GM12874 (cell line): ENCODE results near the gene PTGDR2.

Experiments used
- TF ChIP-seq, protein P1 (sequence below): IDR thresholded peaks from 2 replicates; pipeline ENCODE4 v1.5.1; 2011; ENCODE audit warnings: low read depth, mild to moderate bottlenecking, control low read depth, low read length, moderate library complexity; ENCODE audit not compliant: insufficient read depth

The PTGDR2 gene

DNA sequence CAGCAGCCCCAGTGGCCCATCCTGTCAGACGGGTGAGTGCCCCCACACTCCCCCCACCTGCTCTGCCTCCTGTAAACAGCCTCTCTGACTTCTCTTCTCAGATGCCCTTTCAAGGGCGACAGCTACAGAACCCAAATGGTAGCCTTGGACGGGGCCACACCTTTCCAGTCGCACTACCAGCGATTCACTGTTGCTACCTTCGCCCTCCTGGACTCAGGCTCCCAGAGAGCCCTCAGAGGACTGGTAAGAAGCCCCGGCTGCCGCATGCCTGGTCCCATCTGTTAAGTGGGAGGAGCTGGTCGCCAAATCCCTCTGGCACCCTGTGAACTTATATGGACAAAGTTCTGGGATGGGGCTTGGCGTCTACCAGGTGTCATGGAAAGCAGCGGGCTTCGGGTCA lies 17.8 kb upstream of the PTGDR2 start:
- TF ChIP-seq, protein P1, sequence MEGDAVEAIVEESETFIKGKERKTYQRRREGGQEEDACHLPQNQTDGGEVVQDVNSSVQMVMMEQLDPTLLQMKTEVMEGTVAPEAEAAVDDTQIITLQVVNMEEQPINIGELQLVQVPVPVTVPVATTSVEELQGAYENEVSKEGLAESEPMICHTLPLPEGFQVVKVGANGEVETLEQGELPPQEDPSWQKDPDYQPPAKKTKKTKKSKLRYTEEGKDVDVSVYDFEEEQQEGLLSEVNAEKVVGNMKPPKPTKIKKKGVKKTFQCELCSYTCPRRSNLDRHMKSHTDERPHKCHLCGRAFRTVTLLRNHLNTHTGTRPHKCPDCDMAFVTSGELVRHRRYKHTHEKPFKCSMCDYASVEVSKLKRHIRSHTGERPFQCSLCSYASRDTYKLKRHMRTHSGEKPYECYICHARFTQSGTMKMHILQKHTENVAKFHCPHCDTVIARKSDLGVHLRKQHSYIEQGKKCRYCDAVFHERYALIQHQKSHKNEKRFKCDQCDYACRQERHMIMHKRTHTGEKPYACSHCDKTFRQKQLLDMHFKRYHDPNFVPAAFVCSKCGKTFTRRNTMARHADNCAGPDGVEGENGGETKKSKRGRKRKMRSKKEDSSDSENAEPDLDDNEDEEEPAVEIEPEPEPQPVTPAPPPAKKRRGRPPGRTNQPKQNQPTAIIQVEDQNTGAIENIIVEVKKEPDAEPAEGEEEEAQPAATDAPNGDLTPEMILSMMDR = no peak

GRCh38 chr11:60872961-60873524 lies 17.3 kb upstream of the PTGDR2 start:
- TF ChIP-seq, protein P1 = no peak

- TF ChIP-seq, protein P1 = no peak
Measured at GRCh38 chr11:60872124-60872960, 16.6 kb upstream of the PTGDR2 start.

GRCh38 chr11:60871378-60872061 lies 15.8 kb upstream of the PTGDR2 start:
- TF ChIP-seq, protein P1 = no peak

GRCh38 chr11:60870733-60871377 lies 15.1 kb upstream of the PTGDR2 start:
- TF ChIP-seq, protein P1 = no peak

- TF ChIP-seq, protein P1 = no peak
Measured at GRCh38 chr11:60870276-60870675, 14.5 kb upstream of the PTGDR2 start.

DNA sequence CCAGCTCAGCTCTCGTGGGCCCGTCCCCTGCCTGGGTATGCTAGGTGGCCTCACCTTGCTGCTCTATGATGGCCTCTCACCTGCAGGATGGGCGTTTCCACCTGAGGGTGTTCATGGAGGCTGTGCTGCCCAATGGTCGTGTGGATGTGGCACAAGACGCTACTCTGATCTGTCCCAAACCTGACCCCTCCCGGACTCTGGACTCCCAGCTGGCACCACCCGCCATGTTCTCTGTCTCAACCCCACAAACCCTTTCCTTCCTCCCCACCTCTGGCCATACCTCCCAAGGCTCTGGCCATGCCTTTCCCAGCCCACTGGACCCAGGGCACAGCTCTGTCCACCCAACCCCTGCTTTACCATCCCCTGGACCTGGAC lies 13.7 kb upstream of the PTGDR2 start:
- TF ChIP-seq, protein P1 = no peak
